Coronary artery (tissue), 2 donors: Measurements from ENCODE around the gene TYROBP.

Source experiments
- DNase-seq: peaks from one replicate; pipeline ENCODE4 v3.0.0-alpha.2; 2017; ENCODE audit warnings: low spot score
- H3K27ac ChIP-seq, 2 donors: fragments of 200-600 bp; sonication (generic); one replicate each; pipeline ENCODE4 v1.5.1; 2016 to 2019
- H3K4me3 ChIP-seq: fragments of 200-600 bp; sonication (generic); 2 replicates; pipeline ENCODE4 v1.5.1; 2016; ENCODE audit warnings: mild to moderate bottlenecking, moderate library complexity
- CTCF ChIP-seq: fragments of 200-600 bp; sonication (generic); IDR thresholded peaks from one replicate; pipeline ENCODE4 v1.5.1; 2019; ENCODE audit warnings: antibody characterized with exemption

The TYROBP gene

GRCh38 chr19:35889370-35890112 is 18.6 kb downstream of the TYROBP start:
- H3K4me3 ChIP-seq: no peak overlapping the region

DNA sequence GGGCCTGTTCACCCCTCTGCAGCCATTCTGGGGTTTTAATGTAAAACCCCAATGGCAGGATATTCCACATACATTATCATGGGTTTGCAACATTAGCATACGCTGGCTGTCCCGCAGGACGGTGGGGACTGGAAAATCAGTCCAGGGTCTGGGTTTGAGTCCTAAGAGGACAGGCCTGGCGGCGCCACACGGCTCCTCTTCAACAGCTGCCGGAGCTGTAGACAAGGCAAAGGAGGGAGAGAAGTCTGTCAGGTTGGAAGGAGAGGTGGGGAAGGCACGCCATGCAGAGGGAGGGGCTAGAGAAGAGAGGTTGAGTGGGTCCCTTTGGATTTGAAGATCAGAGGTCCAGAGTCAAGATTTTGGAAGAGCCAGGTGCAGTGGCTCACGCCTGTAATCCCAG is 19.7 kb downstream of the TYROBP start:
- H3K27ac ChIP-seq: no peak overlapping the region
- H3K4me3 ChIP-seq: no peak overlapping the region
- no peak for DNase-seq
- TF ChIP-seq CTCF: no peak

More at GRCh38 chr19:35889370-35890112, 18.6 kb downstream of the TYROBP start:
- H3K27ac ChIP-seq: no peak overlapping the region
- TF ChIP-seq CTCF: no peak
- DNase-seq: no peak

DNA sequence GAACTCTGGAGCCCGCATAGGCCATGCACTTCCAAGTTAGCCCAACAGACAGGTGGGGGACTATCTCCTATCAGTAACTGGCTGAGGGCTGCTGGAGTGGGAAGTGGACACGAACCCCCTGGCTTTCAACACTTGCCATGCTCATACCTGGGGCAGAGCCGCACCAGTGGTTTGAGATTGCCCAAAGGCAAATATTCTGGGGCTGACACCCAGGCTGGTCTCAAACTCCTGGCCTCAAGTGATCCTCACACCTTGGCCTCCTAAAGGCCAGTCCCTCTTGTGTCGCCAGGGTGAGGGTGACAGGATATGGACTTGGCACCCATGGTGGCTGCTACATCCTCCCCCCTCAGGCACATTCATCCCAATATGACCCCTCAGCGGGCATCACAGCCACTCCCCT is 20.9 kb downstream of the TYROBP start:
- no peak overlapping the region for H3K27ac ChIP-seq
- no peak for TF ChIP-seq CTCF
- no peak for DNase-seq
- H3K4me3 ChIP-seq: no peak overlapping the region

GRCh38 chr19:35885904-35886303 is 22.2 kb downstream of the TYROBP start:
- TF ChIP-seq CTCF: no peak
- DNase-seq: no peak
- Histone ChIP-seq H3K4me3 (no peak overlapping the region), H3K27ac (no peak overlapping the region)

GRCh38 chr19:35885225-35885738 is 22.8 kb downstream of the TYROBP start:
- TF ChIP-seq CTCF: no peak
- Histone ChIP-seq H3K27ac (no peak overlapping the region), H3K4me3 (no peak overlapping the region)
- no peak for DNase-seq

GRCh38 chr19:35883882-35884281 is 24.2 kb downstream of the TYROBP start:
- DNase-seq: no peak
- TF ChIP-seq CTCF: no peak
- no peak overlapping the region for H3K27ac ChIP-seq
- H3K4me3 ChIP-seq: no peak overlapping the region
